ENCODE results near the gene AIFM2. TPM values are rescaled to one million over a fixed set of nuclear protein-coding genes. Genes with fewer than 3 reads are reported as not detected.

Gene AIFM2
- total RNA-seq, 2 donors from 2014 or later, result 2.1 to 3.0 TPM

DNA sequence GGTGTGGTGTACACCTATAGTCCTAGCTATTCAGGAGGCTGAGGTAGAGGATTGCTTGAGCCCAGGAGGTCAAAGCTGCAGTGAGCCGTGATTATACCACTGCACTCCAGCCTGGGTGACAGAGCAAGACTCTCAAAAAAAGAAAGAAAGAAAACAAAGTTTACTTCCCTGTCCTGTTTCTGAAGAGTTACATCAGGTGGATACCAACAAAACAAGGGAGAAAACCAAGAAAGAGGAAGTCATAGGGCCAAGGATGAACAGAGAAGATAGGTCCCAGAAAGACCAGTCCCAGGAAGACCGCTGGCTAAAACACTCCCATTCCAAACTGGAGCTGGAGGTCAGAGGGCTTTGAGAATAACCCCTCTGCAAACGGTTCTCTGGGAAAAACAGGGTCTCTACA is 66.4 kb downstream of the AIFM2 start:
- H3K36me3 Mint-ChIP-seq (ENCODE audit: low read depth), result no peaks in the 10 kb centered on the region
- H3K4me1 Mint-ChIP-seq, result peaks cover 10% of the 10 kb centered on the region
- ATAC-seq, result no peak

DNA sequence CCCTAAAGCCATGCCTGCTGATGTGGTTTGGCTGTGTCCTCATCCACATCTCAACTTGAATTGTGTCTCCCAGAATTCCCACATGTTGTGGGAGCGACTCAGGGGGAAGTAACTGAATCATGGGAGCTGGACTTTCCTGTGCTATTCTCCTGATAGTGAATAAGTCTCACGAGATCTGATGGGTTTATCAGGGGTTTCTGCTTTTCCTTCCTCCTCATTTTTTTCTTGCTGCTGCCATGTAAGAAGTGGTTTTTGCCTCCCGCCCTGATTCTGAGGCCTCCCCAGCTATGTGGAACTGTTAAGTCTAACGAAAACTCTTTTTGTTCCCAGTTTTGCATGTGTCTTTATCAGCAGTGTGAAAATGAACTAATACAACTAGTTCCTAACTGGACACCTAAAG is 68.1 kb downstream of the AIFM2 start:
- no peaks in the 10 kb centered on the region for H3K9me3 ChIP-seq (ENCODE audit: control insufficient read depth, low read length, poor library complexity, severe bottlenecking)
- DNase-seq (no peak), ATAC-seq (no peak)
- H3K27ac Mint-ChIP-seq, result no peak overlapping the region
- peaks cover 8% of the 10 kb centered on the region for H3K27me3 Mint-ChIP-seq
- H3K36me3 Mint-ChIP-seq (ENCODE audit: low read depth), result no peaks in the 10 kb centered on the region
- H3K4me3 Mint-ChIP-seq, result no peak overlapping the region
- H3K4me1 Mint-ChIP-seq, result peaks cover 10% of the 10 kb centered on the region

More for the DNA sequence above, 66.4 kb downstream of the AIFM2 start:
- Mint-ChIP-seq H3K27ac (no peak overlapping the region), H3K27me3 (peaks cover 15% of the 10 kb centered on the region), H3K4me3 (no peak overlapping the region)
- DNase-seq, result no peak
- H3K9me3 ChIP-seq (ENCODE audit: control insufficient read depth, low read length, poor library complexity, severe bottlenecking), result no peaks in the 10 kb centered on the region

DNA sequence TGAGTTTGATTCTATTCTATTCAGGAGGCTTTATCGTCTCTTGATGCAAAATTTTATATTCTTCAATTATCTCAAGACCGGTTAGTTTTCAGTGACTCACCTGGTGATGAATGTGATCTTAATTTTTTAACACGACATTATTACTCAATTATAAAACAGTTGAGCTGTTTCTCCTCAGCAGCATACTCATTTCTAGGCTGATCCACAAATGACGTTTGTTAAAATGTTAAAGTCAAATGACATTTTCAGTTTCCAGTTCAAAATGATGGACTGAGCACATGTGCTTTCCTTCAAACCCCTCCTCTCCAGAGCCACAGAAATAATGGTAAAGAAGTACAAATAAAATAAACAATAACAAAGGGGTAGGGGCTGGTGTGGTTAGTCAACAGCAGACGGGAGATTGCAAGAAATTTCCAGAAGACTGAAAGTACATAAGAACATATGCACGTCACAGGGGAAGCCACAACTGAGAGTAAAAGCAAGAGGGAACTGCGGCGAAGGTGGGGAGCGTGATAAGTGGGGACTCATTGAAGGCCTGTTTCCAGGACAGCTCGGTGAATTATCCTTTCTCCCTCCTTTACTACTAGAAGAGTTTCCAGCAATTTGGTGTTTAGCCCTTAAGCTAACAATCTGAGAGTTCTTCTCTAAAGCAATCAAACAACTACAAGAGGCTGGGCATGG is 69.1 kb downstream of the AIFM2 start:
- H3K9me3 ChIP-seq (ENCODE audit: control insufficient read depth, low read length, poor library complexity, severe bottlenecking), result no peaks in the 10 kb centered on the region
- no peaks in the 10 kb centered on the region for H3K36me3 Mint-ChIP-seq (ENCODE audit: low read depth)
- ATAC-seq, result no peak
- DNase-seq, result no peak
- no peak overlapping the region for H3K4me3 Mint-ChIP-seq
- peaks cover 4% of the 10 kb centered on the region for H3K27me3 Mint-ChIP-seq
- H3K27ac Mint-ChIP-seq, result no peak overlapping the region
- H3K4me1 Mint-ChIP-seq, result peaks cover 10% of the 10 kb centered on the region

Other genes starting within 250 kb of the AIFM2 start
- gene MACROH2A2, start 80.0 kb downstream of the AIFM2 start, total RNA-seq, result 1 to 10 TPM; 2.7 to 4.9 TPM
- 10 to 100 TPM; 14.2 to 14.9 TPM for gene TYSND1, start 13.9 kb upstream of the AIFM2 start, total RNA-seq
- 100 to 1,000 TPM; 131 to 132 TPM for gene SAR1A, start 37.7 kb upstream of the AIFM2 start, total RNA-seq
- gene PPA1, start 100.6 kb upstream of the AIFM2 start, total RNA-seq, result 10 to 100 TPM; 69.8 to 80.9 TPM
- gene NPFFR1, start 151.2 kb upstream of the AIFM2 start, total RNA-seq, result not detected
- 1 to 10 TPM; 1.9 to 2.5 TPM for gene LRRC20, start 249.8 kb upstream of the AIFM2 start, total RNA-seq